HepG2 (cell line): ENCODE data around the gene EIF4EBP3. TPM values are rescaled to one million over a fixed set of nuclear protein-coding genes. Genes with fewer than 3 reads are reported as not detected.

ENCODE experiments used
- EHMT2 ChIP-seq: fragments of 200-600 bp; sonication (generic); IDR thresholded peaks from 2 replicates; pipeline ENCODE4 v1.7.0; 2017; ENCODE audit warnings: antibody characterized with exemption, low read depth, low read length, borderline replicate concordance
- GZF1 ChIP-seq: sonication (generic); formaldehyde crosslinking; IDR thresholded peaks from 2 replicates; pipeline ENCODE4 v1.5.1; 2020; ENCODE audit warnings: mild to moderate bottlenecking, missing genetic modification reagents
- HNRNPK ChIP-seq: fragments of 200-400 bp; formaldehyde crosslinking; IDR thresholded peaks from 2 replicates; pipeline ENCODE4 v1.6.1; 2018; ENCODE audit warnings: low read length, low read depth, moderate library complexity, mild to moderate bottlenecking; ENCODE audit not compliant: poor library complexity, severe bottlenecking
- HOXA9 ChIP-seq: sonication (generic); formaldehyde crosslinking; IDR thresholded peaks from 2 replicates; pipeline ENCODE4 v1.8.1; 2022; ENCODE audit warnings: missing genetic modification reagents, mild to moderate bottlenecking, moderate library complexity, borderline replicate concordance
- MATR3 ChIP-seq: sonication (generic); formaldehyde crosslinking; IDR thresholded peaks from 2 replicates; pipeline ENCODE4 v1.4.0; 2020; ENCODE audit warnings: missing genetic modification reagents
- NONO ChIP-seq, 2 experiments: fragments of 450-650 bp in 1 of 2; sonication (generic) in 1 of 2; formaldehyde crosslinking in 1 of 2; IDR thresholded peaks in 1 of 2; conservative IDR thresholded peaks in 1 of 2; 2 replicates each; pipeline versions ENCODE4 v1.6.1 to v1.8.0; 2017 to 2022; ENCODE audit warnings: mild to moderate bottlenecking in 1 of 2, missing genetic modification reagents in 1 of 2, moderate library complexity in 1 of 2
- SOX6 ChIP-seq, 2 experiments: fragments of 450-650 bp in 1 of 2; sonication (generic) in 1 of 2; formaldehyde crosslinking in 1 of 2; IDR thresholded peaks; 2 replicates each; pipeline versions ENCODE4 v1.4.0 to v1.6.1; 2017 to 2020; ENCODE audit warnings: antibody characterized with exemption in 1 of 2, mild to moderate bottlenecking in 1 of 2, missing genetic modification reagents in 1 of 2
- ZNF207 ChIP-seq: fragments of 450-650 bp; IDR thresholded peaks from 2 replicates; pipeline ENCODE4 v1.6.1; 2016; ENCODE audit warnings: antibody characterized with exemption, borderline replicate concordance
- ZNF383 ChIP-seq: sonication (generic); formaldehyde crosslinking; IDR thresholded peaks from 2 replicates; pipeline ENCODE4 v1.4.0; 2020; ENCODE audit warnings: missing genetic modification reagents, mild to moderate bottlenecking, borderline replicate concordance
- ZNF567 ChIP-seq: sonication (generic); formaldehyde crosslinking; IDR thresholded peaks from 2 replicates; pipeline ENCODE4 v1.8.1; 2023; ENCODE audit warnings: mild to moderate bottlenecking, missing genetic modification reagents, borderline replicate concordance
- ZNF781 ChIP-seq: sonication (generic); formaldehyde crosslinking; IDR thresholded peaks from 2 replicates; pipeline ENCODE4 v1.5.1; 2020; ENCODE audit warnings: borderline replicate concordance, mild to moderate bottlenecking, missing genetic modification reagents; ENCODE audit errors: not compliant biosample characterization
- ZNF841 ChIP-seq: sonication (generic); formaldehyde crosslinking; IDR thresholded peaks from 2 replicates; pipeline ENCODE4 v1.8.1; 2023; ENCODE audit warnings: missing genetic modification reagents, borderline replicate concordance
- ZSCAN30 ChIP-seq: sonication (generic); formaldehyde crosslinking; IDR thresholded peaks from 2 replicates; pipeline ENCODE4 v1.5.0; 2020; ENCODE audit warnings: mild to moderate bottlenecking, missing genetic modification reagents
- polyA plus RNA-seq, 8 experiments: library from polyadenylated mRNA; depleted of rRNA in 3 of 8; stranded (reverse) in 7 of 8; unstranded in 1 of 8; fragments of >200 nt; fragmentation: Illumina TruSeq in 4 of 8; extraction: Trizol in 4 of 8; gene quantifications; 2 replicates each; pipeline versions ENCODE4 v1.2.1 to v1.2.3, GENCODE V29; 2011 to 2016; ENCODE audit warnings: low read depth in 4 of 8, missing spikeins in 1 of 8, mixed read lengths in 1 of 8; ENCODE audit not compliant: insufficient read depth in 1 of 8
- total RNA-seq, 5 experiments: library from RNA; depleted of rRNA; stranded (reverse); fragments of >200 nt; fragmentation: Illumina TruSeq; extraction: Trizol; gene quantifications; 2 replicates each; pipeline ENCODE4 v1.2.3, GENCODE V29; 2016; ENCODE audit warnings: low read depth in 1 of 5
- TF ChIP-seq, protein P1 (sequence below): sonication (generic); formaldehyde crosslinking; IDR thresholded peaks from 2 replicates; pipeline ENCODE4 v1.9.0; 2021; ENCODE audit warnings: missing genetic modification reagents, mild to moderate bottlenecking, borderline replicate concordance
- TF ChIP-seq, protein P2 (sequence below): IDR thresholded peaks from 2 replicates; pipeline ENCODE4 v1.6.1; 2018; ENCODE audit warnings: missing genetic modification reagents
- TF ChIP-seq, protein P3 (sequence below): sonication (generic); formaldehyde crosslinking; IDR thresholded peaks from 2 replicates; pipeline ENCODE4 v1.4.0; 2020; ENCODE audit warnings: missing genetic modification reagents
- TF ChIP-seq, protein P4 (sequence below): sonication (generic); formaldehyde crosslinking; IDR thresholded peaks from 2 replicates; pipeline ENCODE4 v1.5.0; 2020; ENCODE audit warnings: missing genetic modification reagents, mild to moderate bottlenecking, borderline replicate concordance
- TF ChIP-seq, protein P5 (sequence below): IDR thresholded peaks from 2 replicates; pipeline ENCODE4 v1.6.1; 2016; ENCODE audit warnings: low read depth

EIF4EBP3 gene
- total and polyA plus RNA-seq, 2 of the 13 experiments (the other 11 are each of a cell fraction or from before 2014, with no cell fraction given) = 0.61 to 1.7 TPM

DNA sequence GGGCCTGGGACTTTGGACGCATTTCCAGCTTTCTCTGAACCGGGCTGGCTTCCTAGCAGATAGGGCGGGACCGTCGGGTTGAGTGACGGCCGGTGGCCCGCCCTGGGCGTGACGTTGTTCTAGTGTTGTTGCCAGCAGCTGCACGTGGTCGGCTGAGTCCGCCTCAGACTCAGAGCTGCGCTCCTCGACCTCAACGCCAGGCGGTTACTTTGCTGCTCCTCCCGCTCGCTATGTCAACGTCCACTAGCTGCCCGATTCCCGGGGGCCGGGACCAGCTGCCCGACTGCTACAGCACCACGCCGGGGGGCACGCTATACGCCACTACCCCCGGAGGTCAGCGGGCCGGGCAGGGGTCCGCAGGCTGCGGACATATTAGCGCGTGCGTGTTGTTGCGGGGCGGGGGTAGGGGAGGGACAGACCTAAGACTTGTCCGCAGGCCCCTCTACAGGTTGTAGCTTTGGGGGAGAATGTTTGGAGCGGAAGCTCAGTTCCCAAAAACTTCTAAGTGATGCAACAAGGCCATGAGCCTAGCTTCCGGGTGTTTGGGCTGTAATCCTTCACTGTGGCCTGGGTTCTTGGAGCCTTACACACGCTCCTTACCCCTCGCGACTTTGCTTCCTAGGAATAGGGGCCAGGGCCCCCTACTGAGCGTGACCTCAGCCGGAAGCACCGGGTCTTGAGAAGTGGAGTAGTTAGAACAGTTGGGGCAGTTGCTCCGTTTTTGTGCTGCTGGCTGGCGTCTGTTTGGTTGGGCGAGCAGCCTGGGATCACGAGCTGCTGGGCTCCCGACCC is at the start of gene EIF4EBP3 (continued):
- TF ChIP-seq, protein P1, sequence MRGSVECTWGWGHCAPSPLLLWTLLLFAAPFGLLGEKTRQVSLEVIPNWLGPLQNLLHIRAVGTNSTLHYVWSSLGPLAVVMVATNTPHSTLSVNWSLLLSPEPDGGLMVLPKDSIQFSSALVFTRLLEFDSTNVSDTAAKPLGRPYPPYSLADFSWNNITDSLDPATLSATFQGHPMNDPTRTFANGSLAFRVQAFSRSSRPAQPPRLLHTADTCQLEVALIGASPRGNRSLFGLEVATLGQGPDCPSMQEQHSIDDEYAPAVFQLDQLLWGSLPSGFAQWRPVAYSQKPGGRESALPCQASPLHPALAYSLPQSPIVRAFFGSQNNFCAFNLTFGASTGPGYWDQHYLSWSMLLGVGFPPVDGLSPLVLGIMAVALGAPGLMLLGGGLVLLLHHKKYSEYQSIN = no peak
- TF ChIP-seq, protein P2, sequence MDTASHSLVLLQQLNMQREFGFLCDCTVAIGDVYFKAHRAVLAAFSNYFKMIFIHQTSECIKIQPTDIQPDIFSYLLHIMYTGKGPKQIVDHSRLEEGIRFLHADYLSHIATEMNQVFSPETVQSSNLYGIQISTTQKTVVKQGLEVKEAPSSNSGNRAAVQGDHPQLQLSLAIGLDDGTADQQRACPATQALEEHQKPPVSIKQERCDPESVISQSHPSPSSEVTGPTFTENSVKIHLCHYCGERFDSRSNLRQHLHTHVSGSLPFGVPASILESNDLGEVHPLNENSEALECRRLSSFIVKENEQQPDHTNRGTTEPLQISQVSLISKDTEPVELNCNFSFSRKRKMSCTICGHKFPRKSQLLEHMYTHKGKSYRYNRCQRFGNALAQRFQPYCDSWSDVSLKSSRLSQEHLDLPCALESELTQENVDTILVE (CRISPR knock-in tag) = peak; percentile 50; the same call in 1 of the 2 replicates
- TF ChIP-seq ZNF207 (no peak), HNRNPK (peak; percentile 42), ZNF841 (no peak), ZSCAN30 (0 out of 2 replicates have a peak, but pooled peaks have one; percentile 68), ZNF781 (CRISPR knock-in tag) (no peak), NONO (IDR thresholded peaks at IDR 0.05) (no peak), NONO (CRISPR knock-in tag; conservative IDR thresholded peaks at IDR 0.05) (no peak; the same call in 1 of the 2 replicates), MATR3 (CRISPR knock-in tag) (no peak), EHMT2 (no peak), GZF1 (CRISPR knock-in tag) (no peak), ZNF567 (peak; percentile 76; the same call in 1 of the 2 replicates), ZNF383 (no peak), HOXA9 (no peak), SOX6 (IDR thresholded peaks at IDR 0.05) (no peak), SOX6 (CRISPR knock-in tag; IDR thresholded peaks at IDR 0.05) (peak; percentile 67; the same call in 1 of the 2 replicates)
- TF ChIP-seq, protein P3, sequence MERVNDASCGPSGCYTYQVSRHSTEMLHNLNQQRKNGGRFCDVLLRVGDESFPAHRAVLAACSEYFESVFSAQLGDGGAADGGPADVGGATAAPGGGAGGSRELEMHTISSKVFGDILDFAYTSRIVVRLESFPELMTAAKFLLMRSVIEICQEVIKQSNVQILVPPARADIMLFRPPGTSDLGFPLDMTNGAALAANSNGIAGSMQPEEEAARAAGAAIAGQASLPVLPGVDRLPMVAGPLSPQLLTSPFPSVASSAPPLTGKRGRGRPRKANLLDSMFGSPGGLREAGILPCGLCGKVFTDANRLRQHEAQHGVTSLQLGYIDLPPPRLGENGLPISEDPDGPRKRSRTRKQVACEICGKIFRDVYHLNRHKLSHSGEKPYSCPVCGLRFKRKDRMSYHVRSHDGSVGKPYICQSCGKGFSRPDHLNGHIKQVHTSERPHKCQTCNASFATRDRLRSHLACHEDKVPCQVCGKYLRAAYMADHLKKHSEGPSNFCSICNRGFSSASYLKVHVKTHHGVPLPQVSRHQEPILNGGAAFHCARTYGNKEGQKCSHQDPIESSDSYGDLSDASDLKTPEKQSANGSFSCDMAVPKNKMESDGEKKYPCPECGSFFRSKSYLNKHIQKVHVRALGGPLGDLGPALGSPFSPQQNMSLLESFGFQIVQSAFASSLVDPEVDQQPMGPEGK (CRISPR knock-in tag) = peak; percentile 10; the same call in 1 of the 2 replicates
- TF ChIP-seq, protein P4, sequence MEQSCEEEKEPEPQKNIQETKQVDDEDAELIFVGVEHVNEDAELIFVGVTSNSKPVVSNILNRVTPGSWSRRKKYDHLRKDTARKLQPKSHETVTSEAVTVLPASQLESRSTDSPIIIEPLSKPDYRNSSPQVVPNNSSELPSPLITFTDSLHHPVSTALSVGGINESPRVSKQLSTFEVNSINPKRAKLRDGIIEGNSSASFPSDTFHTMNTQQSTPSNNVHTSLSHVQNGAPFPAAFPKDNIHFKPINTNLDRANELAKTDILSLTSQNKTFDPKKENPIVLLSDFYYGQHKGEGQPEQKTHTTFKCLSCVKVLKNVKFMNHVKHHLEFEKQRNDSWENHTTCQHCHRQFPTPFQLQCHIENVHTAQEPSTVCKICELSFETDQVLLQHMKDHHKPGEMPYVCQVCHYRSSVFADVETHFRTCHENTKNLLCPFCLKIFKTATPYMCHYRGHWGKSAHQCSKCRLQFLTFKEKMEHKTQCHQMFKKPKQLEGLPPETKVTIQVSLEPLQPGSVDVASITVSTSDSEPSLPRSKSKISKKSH = 0 out of 2 replicates have a peak, but pooled peaks have one; percentile 19
- TF ChIP-seq, protein P5, sequence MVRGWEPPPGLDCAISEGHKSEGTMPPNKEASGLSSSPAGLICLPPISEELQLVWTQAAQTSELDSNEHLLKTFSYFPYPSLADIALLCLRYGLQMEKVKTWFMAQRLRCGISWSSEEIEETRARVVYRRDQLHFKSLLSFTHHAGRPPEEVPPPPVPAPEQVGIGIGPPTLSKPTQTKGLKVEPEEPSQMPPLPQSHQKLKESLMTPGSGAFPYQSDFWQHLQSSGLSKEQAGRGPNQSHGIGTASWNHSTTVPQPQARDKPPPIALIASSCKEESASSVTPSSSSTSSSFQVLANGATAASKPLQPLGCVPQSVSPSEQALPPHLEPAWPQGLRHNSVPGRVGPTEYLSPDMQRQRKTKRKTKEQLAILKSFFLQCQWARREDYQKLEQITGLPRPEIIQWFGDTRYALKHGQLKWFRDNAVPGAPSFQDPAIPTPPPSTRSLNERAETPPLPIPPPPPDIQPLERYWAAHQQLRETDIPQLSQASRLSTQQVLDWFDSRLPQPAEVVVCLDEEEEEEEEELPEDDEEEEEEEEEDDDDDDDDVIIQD (CRISPR knock-in tag) = peak; percentile 43; the same call in 1 of the 2 replicates
